GM12878 (cell line): ENCODE data around the gene TBCD. TPM values are rescaled to one million over a fixed set of nuclear protein-coding genes. Genes with fewer than 3 reads are reported as not detected.

Experiments
- ATAC-seq: fragments of 200-7000 bp; cut with Tn5 transposase; 3 replicates; pipeline ENCODE4 v1.9.1; 2020; ENCODE audit warnings: mild to moderate bottlenecking, moderate library complexity
- BruUV-seq: library from RNA; stranded (reverse); fragments of 400-500 nt; replicated peaks from 2 replicates; lab custom pipeline; 2021; lab: Mats Ljungman, UMichigan
- CTCF ChIA-PET: fragments of 300-600 bp; sonication (Branson Sonifier 250); formaldehyde crosslinking; extraction: SDS; loops from one replicate; lab custom pipeline; 2021; ENCODE audit warnings: inconsistent platforms; lab: Yijun Ruan, JAX
- POLR2A ChIA-PET: fragments of 350-600 bp; formaldehyde crosslinking; extraction: SDS; loops from one replicate; lab custom pipeline; 2021; ENCODE audit warnings: inconsistent platforms; lab: Charles Lee
- RAD21 ChIA-PET: fragments of 300-600 bp; sonication (Branson Sonifier 250); formaldehyde crosslinking; loops from one replicate; lab custom pipeline; 2023; ENCODE audit warnings: antibody characterized with exemption; ENCODE audit not compliant: unreplicated experiment; lab: Charles Lee
- SMC1A ChIA-PET: fragments of 300-600 bp; sonication (Branson Sonifier 250); formaldehyde crosslinking; loops from one replicate; lab custom pipeline; 2023; ENCODE audit not compliant: unreplicated experiment, uncharacterized antibody; lab: Charles Lee
- DNase-seq: peaks from one replicate; pipeline ENCODE4 v3.0.0-alpha.2; 2011; ENCODE audit warnings: low read depth, low spot score
- FAIRE-seq: peaks from 3 replicates; lab custom pipeline; 2011; peaks lifted over from hg19 to GRCh38; lab: Jason Lieb, UNC
- H2AFZ ChIP-seq: 2 replicates; pipeline ENCODE4 v1.6.0; 2011; ENCODE audit warnings: low read depth, low read length, control low read depth; ENCODE audit not compliant: control insufficient read depth
- H3K27ac ChIP-seq: 2 replicates; pipeline ENCODE4 v1.5.1; 2011; ENCODE audit warnings: control low read depth; ENCODE audit not compliant: control insufficient read depth, insufficient read depth
- H3K27me3 ChIP-seq, 2 experiments: replicated peaks in 1 of 2; 2 replicates each; pipeline versions ENCODE4 v1.6.0 to v1.6.1; 2011; ENCODE audit warnings: low read length in 1 of 2; ENCODE audit not compliant: control insufficient read depth in 2 of 2, insufficient read depth in 2 of 2
- H3K36me3 ChIP-seq, 2 experiments: 2 replicates each; pipeline ENCODE4 v1.5.1; 2011; ENCODE audit warnings: low read length in 1 of 2; ENCODE audit not compliant: control insufficient read depth in 2 of 2, insufficient read depth in 2 of 2
- H3K4me1 ChIP-seq: 2 replicates; pipeline ENCODE4 v1.6.1; 2011; ENCODE audit warnings: mild to moderate bottlenecking, low read length, moderate library complexity, mixed read lengths; ENCODE audit not compliant: control insufficient read depth, insufficient read depth
- H3K4me2 ChIP-seq: 2 replicates; pipeline ENCODE4 v1.6.0; 2011; ENCODE audit warnings: control low read depth; ENCODE audit not compliant: control insufficient read depth, insufficient read depth
- H3K4me3 ChIP-seq: fragments of 200-600 bp; sonication (generic); 2 replicates; pipeline ENCODE4 v1.5.1; 2016
- H3K79me2 ChIP-seq: 2 replicates; pipeline ENCODE4 v1.6.0; 2011; ENCODE audit warnings: low read length; ENCODE audit not compliant: control insufficient read depth, insufficient read depth
- H3K9ac ChIP-seq: 2 replicates; pipeline ENCODE4 v1.8.0; 2011; ENCODE audit warnings: low read length, control low read depth, mixed read lengths; ENCODE audit not compliant: control insufficient read depth, insufficient read depth
- H3K9me3 ChIP-seq: replicated peaks from 3 replicates; pipeline ENCODE4 v1.5.1; 2011; ENCODE audit warnings: mild to moderate bottlenecking, low read length; ENCODE audit not compliant: control insufficient read depth, insufficient read depth
- H4K20me1 ChIP-seq: 2 replicates; pipeline ENCODE4 v1.6.0; 2011; ENCODE audit not compliant: control insufficient read depth, insufficient read depth
- MTA2 ChIP-seq: fragments of 450-650 bp; IDR thresholded peaks from 2 replicates; pipeline ENCODE4 v1.6.1; 2016; ENCODE audit warnings: low read depth, mild to moderate bottlenecking, moderate library complexity
- PRDM15 ChIP-seq: fragments of 450-650 bp; formaldehyde crosslinking; IDR thresholded peaks from 2 replicates; pipeline ENCODE4 v1.4.0; 2020; ENCODE audit warnings: mild to moderate bottlenecking, moderate library complexity
- WGBS: methylation state at CpG from one replicate; pipeline ENCODE4 v1.1.6; 2016; ENCODE audit warnings: low lambda C conversion rate; ENCODE audit not compliant: insufficient replicate concordance, insufficient coverage; ENCODE audit errors: missing lambda C conversion rate; 5-methylcytosine and 5-hydroxymethylcytosine counted together
- in situ Hi-C: fragments of 300-500 bp; cut with MboI; formaldehyde crosslinking; loops from 9 replicates; pipeline ENCODE4 v1.14.3; 2018; ENCODE audit warnings: mixed read lengths
- intact Hi-C: fragments of 100-400 bp; cut with micrococcal nuclease; formaldehyde crosslinking; loops from one replicate; pipeline ENCODE4 v1.14.2; 2022; ENCODE audit not compliant: unreplicated experiment
- polyA plus RNA-seq, 11 experiments: library from polyadenylated mRNA; depleted of rRNA in 4 of 11; unstranded in 6 of 11; stranded (reverse) in 5 of 11; fragments of >200 nt; fragmentation: Nextera tagmentation in 4 of 11; fragmentation: Illumina TruSeq in 1 of 11; extraction: Ambion mirVana in 4 of 11; extraction: Trizol in 1 of 11; gene quantifications; 1 replicate in 1 of 11; 2 replicates in 10 of 11; pipeline versions ENCODE4 v1.2.1 to v1.2.3, GENCODE V29; 2011 to 2016; ENCODE audit warnings: inconsistent platforms in 2 of 11, missing spikeins in 2 of 11, low read depth in 1 of 11
- total RNA-seq, 4 experiments: library from RNA; depleted of rRNA in 3 of 4; stranded (reverse); fragments of >200 nt in 3 of 4; fragmentation: Illumina TruSeq in 1 of 4; extraction: Trizol in 1 of 4; gene quantifications; 2 replicates each; pipeline versions ENCODE4 v1.2.1 to v1.2.3, GENCODE V29; 2013 to 2021

TBCD gene
- total and polyA plus RNA-seq, 10 of the 15 experiments (the other 5 are each of a cell fraction or from before 2014, with no cell fraction given), result 10.3 to 114 (median 52.4) TPM

- no peak for FAIRE-seq
These were observed 130.2 kb downstream of the TBCD start for GRCh38 chr17:82881900-82882714.

More at GRCh38 chr17:82881900-82882714, 130.2 kb downstream of the TBCD start:
- ChIA-PET RAD21 (no interaction called here), CTCF (no interaction called here), POLR2A (no interaction called here), SMC1A (no interaction called here)
- no TSS peak for BruUV-seq
- Histone ChIP-seq H3K36me3 (peaks cover 6 to 18% of the 10 kb centered on the region in 2 experiments; a peak in 3 of 4 replicates), H3K27me3 (no peaks in the 10 kb centered on the region), H3K4me1 (peaks cover 14% of the 10 kb centered on the region), H3K79me2 (peaks cover 5% of the 10 kb centered on the region), H4K20me1 (no peaks in the 10 kb centered on the region), H3K27ac (no peak overlapping the region; the same call in 1 of the 2 replicates), H3K9ac (no peak overlapping the region), H3K4me2 (no peak overlapping the region), H2AFZ (no peak overlapping the region), H3K4me3 (no peak overlapping the region), H3K9me3 (no peaks in the 10 kb centered on the region)
- DNase-seq (no peak), ATAC-seq (no peak)
- TF ChIP-seq MTA2, result no peak
- no peak for TF ChIP-seq PRDM15 (CRISPR knock-in tag)
- intact Hi-C loops (no loop called here), in situ Hi-C loops (no loop called here)
- WGBS, result 95% methylated on average over 17 of the region's 17 CpGs
